ENCODE results near the gene PAPOLG.
"Not testable (repeated sequence)": the region's sequence is repeated elsewhere in the genome, so short reads cannot be mapped to it uniquely, and the experiment has no call there.

The PAPOLG gene

GRCh38 chr2:60823694-60824305, 67.7 kb downstream of the PAPOLG start:
- DNase-seq (ENCODE audit: low spot score) = no peak

DNA sequence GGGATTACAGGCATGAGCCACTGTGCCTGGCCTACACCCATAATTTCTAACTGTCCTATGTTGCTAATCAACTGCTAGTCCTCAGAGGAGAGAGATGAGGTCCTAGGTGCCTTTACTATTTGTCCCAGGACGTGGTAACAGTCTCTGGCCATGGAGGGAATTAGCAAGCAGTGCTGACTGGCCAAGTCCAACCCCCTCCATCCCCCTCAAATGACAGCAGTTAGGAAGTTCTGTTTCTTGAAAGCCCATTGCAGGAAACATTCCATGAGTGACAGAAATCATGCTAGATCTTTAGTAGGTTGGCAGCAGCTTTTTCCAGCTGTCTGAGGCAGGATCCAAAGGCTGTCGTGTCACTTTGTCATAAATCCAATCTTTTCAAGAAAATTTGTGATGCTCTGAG, 69.6 kb downstream of the PAPOLG start:
- DNase-seq (ENCODE audit: low spot score) = no peak

GRCh38 chr2:60826111-60826510, 70.0 kb downstream of the PAPOLG start:
- no peak for DNase-seq (ENCODE audit: low spot score)

DNA sequence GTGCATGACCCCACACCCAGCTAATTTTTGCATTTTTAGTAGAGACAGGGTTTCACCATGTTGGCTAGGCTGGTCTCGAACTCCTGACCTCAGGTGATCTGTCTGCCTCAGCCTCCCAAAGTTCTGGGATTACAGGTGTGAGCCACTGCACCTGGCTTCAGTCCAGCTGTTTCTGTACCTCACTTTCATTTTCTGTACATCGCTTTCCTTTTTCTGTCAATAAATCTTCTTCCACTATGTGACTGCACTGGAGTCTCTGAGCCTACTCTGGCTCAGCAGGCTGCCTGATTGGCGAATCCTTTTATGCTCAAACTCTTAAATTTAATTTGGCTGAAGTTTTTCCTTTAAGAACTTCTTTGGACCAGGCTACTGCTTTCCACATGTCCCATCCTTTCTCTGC, 70.8 kb downstream of the PAPOLG start:
- not testable (repeated sequence) for DNase-seq (ENCODE audit: low spot score)

DNA sequence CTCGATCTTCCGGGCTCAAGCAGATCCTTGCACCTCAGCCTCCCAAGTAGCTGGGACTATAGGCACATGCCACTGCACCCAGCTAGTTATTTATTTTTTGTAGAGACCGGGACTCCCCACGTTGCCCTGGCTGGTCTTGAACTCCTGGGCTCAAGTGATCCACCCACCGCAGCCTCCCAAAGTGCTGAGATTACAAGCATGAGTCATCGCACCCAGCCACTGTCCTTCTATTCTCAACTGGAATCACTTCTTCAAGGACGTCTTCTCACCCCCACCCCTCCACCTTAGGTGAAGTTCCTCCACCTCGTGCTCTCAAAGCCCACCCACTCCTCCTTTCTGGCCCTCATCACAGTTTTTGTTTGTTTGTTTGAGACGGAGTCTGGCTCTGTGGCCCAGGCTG, 71.3 kb downstream of the PAPOLG start:
- no peak for DNase-seq (ENCODE audit: low spot score)

GRCh38 chr2:60830991-60831390, 74.9 kb downstream of the PAPOLG start:
- no peak for DNase-seq (ENCODE audit: low spot score)

DNA sequence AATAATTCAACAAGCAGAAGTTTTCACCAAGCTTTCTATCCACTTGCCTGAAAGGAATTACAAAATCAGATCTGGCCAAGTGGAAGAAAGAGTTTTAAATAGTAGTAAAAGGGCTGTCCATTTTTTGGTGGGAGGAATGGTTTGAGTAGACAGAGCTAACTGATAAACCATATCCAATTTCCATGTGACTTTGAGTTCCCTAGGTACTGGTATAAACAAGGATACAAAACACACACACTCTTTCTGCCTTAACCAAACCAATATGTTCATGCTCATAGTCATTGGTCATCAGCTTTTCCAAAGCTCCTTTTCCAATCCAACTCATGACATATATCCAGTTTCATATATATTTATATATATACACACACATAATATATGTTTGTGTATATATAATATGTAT, 75.9 kb downstream of the PAPOLG start:
- DNase-seq (ENCODE audit: low spot score) = no peak

DNA sequence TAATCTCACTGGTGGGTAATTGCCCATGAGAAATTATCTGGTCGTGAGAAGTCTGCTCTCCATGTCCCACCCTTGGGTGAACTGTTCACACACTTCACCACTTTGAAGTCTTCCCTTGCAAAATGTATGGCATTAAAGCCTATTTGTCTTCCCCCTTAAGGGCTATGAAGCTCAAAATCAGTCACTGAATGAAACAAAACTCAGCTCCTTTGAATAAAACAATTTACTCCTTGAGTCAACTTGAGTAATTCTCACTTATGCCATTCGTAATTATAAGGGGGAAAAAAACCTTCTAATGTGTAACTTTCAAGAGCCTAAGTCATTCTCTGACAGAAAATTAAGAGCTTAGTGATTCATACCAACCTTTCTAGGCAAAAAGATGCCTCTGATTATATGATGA, 76.6 kb downstream of the PAPOLG start:
- no peak for DNase-seq (ENCODE audit: low spot score)

DNA sequence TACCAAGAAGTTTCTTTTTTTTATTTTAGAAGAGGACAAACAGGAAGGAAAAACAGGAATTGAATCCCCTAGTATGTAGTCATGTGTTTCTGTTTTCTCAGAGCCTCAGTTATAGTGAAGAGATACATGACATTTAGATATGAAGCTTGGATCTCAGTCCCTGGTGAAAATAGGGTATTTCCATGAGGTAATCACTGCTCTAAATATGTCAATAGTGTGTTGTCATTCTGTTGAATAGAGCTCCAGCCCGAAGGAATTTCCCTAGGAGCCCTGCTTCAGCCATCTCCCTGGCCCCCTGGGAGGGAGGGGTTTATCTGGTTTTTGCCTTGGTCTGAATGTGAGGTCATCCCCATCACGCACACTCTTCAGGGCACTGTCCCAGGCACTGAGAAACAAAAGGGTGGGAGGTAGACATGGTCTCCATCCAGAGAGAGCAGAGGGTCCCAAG, 78.2 kb downstream of the PAPOLG start:
- DNase-seq (ENCODE audit: low spot score) = no peak

GRCh38 chr2:60836491-60836890, 80.4 kb downstream of the PAPOLG start:
- DNase-seq (ENCODE audit: low spot score) = no peak

GRCh38 chr2:60837123-60837522, 81.1 kb downstream of the PAPOLG start:
- DNase-seq (ENCODE audit: low spot score) = no peak

DNA sequence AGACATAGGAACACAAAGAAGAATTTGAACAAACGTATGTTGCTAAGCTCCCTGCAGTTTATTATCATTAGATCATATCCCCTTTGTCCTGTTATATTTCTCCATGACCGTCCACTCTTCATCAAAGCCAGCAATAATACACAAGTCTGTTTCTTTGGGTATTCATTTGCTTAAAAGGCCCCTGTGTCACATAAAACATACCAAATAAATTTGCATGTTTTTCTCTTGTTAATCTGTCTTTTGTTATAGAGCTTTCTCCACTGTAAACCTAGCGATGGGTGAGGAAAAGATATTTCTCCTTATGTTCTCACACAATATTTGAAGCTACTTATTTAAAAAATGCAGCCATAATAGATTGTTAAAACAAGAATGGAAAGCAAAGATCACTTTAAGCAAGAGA, 82.4 kb downstream of the PAPOLG start:
- DNase-seq (ENCODE audit: low spot score) = no peak

DNA sequence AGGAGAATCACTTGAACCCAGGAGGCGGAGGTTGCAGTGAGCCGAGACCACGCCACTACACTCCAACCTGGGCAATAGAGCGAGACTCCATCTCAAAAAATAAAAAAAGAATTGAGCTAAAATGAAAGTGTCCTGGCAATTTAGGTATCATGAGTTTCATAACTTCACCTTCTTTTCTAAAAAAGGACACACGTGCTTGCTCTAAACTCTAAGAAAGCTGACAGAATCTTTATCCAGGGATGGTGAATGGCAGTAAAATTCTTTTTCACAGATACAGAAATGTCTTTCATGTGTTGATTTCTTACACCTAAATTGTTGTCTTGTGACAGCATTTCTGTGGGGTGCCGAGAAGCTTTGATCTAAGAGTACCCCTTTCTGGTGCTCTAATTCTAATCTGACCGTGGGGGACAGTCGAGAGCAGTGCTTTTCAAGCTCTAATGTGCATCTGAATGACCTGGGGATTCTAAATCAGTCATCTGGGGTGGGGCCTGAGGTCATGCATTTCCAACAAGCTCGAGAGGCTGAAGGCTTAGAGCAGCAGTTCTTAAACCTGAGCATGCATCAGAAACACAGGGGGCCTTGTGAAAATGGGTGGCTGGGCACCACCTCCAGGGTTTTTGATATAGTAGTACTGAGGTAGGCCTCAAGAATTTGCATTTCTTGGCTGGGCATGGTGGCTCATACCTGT, 83.2 kb downstream of the PAPOLG start:
- DNase-seq (ENCODE audit: low spot score) = peak; percentile 89

DNA sequence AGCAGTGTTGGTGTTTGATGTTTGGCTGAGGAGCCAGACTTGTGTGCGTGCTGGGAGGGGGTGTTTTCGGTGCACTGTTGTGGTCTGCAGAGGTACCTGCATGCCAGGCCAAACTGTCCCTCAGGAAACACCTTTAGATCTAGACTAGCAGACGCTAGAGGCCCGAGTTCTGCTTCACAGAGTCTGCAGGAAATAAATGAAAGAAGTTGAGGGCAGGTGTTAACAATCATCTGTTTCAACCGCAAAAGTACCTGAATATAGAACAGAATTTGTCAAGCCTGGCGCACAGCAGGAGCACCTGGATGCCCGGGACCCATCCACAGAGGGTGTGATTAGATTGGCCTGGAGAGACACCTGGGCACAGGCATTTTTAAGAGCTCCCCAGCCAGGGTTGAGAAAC, 84.8 kb downstream of the PAPOLG start:
- DNase-seq (ENCODE audit: low spot score) = peak; percentile 91

DNA sequence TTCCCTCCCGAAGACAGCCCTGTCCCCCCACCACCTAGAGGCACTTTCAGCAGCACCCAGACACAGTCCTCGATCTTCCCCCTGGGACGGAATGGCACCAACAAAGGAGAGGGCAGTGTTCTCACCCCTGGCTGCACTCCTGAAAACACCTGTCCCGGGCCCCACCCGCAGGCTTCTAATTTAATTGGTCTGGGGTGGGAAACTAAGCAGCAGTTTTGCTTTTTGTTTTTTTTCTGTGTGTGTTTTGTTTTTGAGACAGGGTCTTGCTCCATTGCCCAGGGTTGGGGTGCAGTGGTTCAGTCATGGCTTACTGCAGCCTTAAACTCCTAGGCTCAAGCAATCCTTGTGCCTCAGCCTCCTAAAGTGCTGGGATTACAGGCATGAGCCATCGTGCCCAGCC, 86.9 kb downstream of the PAPOLG start:
- peak; percentile 58 for DNase-seq (ENCODE audit: low spot score)

- no peak for DNase-seq (ENCODE audit: low spot score)
Observed at GRCh38 chr2:60844105-60844504, 88.0 kb downstream of the PAPOLG start.

DNA sequence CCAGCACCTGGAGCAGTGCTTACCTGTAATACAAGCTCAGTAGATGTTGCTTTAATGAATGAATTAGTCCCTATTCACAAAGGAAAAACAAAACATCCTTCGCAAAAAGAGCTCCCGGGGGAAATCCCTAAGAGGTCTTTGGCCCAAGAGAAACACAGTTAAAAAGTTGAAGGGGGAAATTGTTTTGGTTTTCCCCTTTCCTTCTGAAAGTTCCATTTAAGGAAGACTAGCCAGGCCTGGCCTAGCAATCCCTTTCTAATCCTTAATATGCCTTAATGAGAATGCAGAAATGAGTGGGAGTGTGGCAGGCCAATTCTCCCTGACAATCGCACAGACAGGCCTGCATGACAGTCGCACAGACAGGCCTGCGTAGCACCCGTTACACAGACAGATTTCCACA, 91.8 kb downstream of the PAPOLG start:
- no peak for DNase-seq (ENCODE audit: low spot score)
